Endometrial microvascular endothelial cells (primary cell): Measurements from ENCODE around the gene C4orf51. TPM values are rescaled to one million over a fixed set of nuclear protein-coding genes. Genes with fewer than 3 reads are reported as not detected.

ENCODE experiments used
- in situ Hi-C: cut with HindIII; loops from 2 replicates; pipeline ENCODE4 v1.10.0; 2017; ENCODE audit warnings: low sequenced_read_pairs, low pct_unique_long_range_greater_than_20kb; ENCODE audit errors: inconsistent ontology term
- total RNA-seq: library from RNA; depleted of rRNA; stranded (reverse); fragments of >200 nt; gene quantifications from one replicate; pipeline ENCODE4 v1.2.3, GENCODE V29; 2015; ENCODE audit errors: inconsistent ontology term

C4orf51 gene
- total RNA-seq, 1 donor from 2014 or later, result not detected

- in situ Hi-C loops, result no loop called here
Measured at GRCh38 chr4:145779319-145779801, 99.4 kb downstream of the C4orf51 start.

- in situ Hi-C loops, result no loop called here
Measured at GRCh38 chr4:145781351-145781750, 101.4 kb downstream of the C4orf51 start.

Other genes starting within 250 kb of the C4orf51 start
- 103 TPM for gene SMAD1, start 198.3 kb upstream of the C4orf51 start, total RNA-seq
- gene MMAA, start 60.8 kb upstream of the C4orf51 start, total RNA-seq, result 13.9 TPM